ENCODE measurements around the gene PALB2. TPM values are rescaled to one million over a fixed set of nuclear protein-coding genes. Genes with fewer than 3 reads are reported as not detected.

PALB2 gene
- total RNA-seq, 1 donor from 2014 or later, result 8.4 TPM

DNA sequence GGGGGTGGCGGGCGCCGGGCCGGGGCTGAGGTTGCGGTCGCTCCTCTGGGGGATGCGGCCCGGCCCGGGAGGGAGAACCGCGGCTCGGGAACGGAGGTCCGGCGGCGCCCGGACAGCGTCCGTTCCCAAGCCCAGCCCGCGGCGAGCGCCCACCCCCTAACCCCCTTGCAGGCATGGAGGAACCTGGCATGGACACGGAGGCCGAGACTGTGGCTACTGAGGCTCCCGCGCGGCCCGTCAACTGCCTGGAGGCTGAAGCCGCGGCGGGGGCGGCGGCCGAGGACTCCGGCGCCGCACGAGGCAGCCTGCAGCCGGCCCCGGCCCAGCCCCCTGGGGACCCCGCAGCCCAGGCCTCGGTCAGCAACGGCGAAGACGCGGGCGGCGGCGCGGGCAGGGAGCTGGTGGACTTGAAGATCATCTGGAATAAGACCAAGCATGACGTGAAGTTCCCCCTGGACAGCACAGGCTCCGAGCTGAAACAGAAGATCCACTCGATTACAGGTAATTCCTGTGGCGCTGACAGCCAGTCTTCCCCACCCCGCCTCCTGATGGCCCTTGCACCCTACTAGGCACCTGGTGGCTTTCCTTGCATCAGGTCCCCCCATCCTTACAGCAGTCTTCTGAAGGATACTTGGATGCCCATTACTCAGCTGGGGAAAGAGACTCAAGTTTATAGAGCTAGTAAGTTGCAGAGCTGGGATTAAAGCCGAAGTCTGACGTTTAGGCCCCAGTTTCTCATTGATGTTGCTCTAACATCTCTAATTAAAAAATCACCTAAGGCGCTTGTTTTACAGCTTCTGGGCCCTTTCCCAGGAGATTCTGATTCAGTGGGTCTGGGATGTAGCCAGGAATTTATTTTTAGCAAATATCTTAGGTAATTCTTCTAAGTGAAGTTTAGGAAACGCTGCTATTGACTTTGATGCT lies 83.1 kb downstream of the PALB2 start:
- H3K4me1 Mint-ChIP-seq (ENCODE audit: low read depth), result peaks cover 35% of the 10 kb centered on the region
- H3K4me3 Mint-ChIP-seq (ENCODE audit: unreplicated experiment), result peak overlapping the region; percentile 90
- TF ChIP-seq, protein P1, sequence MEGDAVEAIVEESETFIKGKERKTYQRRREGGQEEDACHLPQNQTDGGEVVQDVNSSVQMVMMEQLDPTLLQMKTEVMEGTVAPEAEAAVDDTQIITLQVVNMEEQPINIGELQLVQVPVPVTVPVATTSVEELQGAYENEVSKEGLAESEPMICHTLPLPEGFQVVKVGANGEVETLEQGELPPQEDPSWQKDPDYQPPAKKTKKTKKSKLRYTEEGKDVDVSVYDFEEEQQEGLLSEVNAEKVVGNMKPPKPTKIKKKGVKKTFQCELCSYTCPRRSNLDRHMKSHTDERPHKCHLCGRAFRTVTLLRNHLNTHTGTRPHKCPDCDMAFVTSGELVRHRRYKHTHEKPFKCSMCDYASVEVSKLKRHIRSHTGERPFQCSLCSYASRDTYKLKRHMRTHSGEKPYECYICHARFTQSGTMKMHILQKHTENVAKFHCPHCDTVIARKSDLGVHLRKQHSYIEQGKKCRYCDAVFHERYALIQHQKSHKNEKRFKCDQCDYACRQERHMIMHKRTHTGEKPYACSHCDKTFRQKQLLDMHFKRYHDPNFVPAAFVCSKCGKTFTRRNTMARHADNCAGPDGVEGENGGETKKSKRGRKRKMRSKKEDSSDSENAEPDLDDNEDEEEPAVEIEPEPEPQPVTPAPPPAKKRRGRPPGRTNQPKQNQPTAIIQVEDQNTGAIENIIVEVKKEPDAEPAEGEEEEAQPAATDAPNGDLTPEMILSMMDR (IDR thresholded peaks at IDR 0.05), result no peak
- H3K9me3 Mint-ChIP-seq (ENCODE audit: low read depth), result no peaks in the 10 kb centered on the region
- H3K36me3 Mint-ChIP-seq (ENCODE audit: low read depth), result peaks cover 12% of the 10 kb centered on the region
- DNase-seq (ENCODE audit: low spot score), result no peak
- peak overlapping the region; percentile 91 for H3K27ac Mint-ChIP-seq (ENCODE audit: unreplicated experiment)
- no peaks in the 10 kb centered on the region for H3K27me3 Mint-ChIP-seq (ENCODE audit: low read depth)

DNA sequence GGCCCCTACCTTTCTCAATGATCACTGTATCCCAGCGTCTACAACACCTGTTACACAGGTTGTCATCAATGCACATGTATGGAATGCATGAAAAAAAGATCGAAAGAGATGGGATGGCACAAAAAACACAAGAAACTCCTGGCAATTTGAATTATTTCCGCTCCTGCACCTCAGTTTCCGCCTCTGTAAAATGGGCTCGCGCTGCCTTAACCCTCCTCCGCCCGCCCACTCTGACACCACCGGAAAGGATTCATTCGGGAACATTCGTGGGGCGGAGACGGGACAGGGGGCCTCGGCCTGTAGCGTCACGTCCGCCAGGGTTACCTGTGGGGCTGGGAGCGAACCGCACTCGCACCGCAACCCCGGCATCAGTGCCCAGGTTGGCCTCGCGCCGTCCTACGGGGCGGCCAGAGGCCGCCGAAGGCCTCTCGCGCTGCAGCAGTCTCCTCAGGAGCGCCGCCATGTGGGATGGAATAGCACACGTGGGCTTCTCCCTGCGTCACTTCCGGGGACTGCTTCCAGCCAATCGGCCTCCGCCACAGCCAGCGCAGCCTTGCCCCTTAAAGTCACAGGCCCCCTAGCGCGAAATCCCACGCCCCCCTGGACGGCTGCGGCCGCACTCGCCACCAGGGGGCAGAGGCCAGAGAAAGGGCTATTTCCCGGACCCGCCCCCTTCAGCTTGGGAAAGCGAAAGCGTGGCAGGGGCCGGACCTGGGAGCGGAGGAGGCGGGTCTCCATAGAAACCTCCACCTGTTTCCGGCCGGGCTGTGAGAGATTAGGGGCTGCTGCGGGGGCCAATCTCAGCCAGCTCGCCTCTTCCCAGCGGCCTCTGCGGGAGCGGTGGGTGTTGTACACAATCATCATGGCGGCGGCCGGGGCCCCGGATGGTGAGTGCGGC lies 84.0 kb downstream of the PALB2 start, which contains the start of the genes EARS2 and UBFD1:
EARS2 (minus strand) TSS at position 470 of the 898 bp plus-strand sequence; CDS start at position 463, 7 bp downstream.
UBFD1 (plus strand) TSS at position 847 of the 898 bp plus-strand sequence; CDS start at position 863, 16 bp downstream.
- Mint-ChIP-seq H3K9me3 (ENCODE audit: low read depth) (no peaks in the 10 kb centered on the region), H3K4me3 (ENCODE audit: unreplicated experiment) (peak within 1 kb of the TSS; percentile 90), H3K27ac (ENCODE audit: unreplicated experiment) (peak within 1 kb of the TSS; percentile 91), H3K4me1 (ENCODE audit: low read depth) (peaks cover 35% of the 10 kb centered on the region), H3K27me3 (ENCODE audit: low read depth) (no peaks in the 10 kb centered on the region), H3K36me3 (ENCODE audit: low read depth) (peaks cover 7% of the 10 kb centered on the region)
- DNase-seq (ENCODE audit: low spot score), result peak; percentile 99
- TF ChIP-seq, protein P1 (IDR thresholded peaks at IDR 0.05), result peak; percentile 91

DNA sequence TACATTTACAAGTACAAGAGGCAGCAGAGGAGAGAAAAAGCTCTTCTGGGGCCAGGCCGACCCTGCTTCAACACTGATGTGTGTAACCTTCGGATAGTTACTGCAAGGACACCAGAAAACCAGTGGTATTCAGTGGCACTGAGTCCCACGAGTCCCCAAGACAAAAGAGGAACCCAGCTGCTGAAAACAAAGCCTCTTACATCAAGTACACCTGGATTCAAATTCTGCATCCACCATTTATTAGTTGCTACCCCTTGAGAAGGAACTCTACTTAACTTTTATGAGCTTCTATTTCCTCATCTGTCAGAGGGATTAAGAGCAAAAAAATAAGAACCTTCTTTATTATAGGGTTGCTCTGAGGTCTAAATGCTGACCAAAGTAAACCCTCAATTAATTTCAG lies 86.6 kb downstream of the PALB2 start:
- Mint-ChIP-seq H3K27ac (ENCODE audit: unreplicated experiment) (peak overlapping the region; percentile 13), H3K9me3 (ENCODE audit: low read depth) (no peaks in the 10 kb centered on the region), H3K4me3 (ENCODE audit: unreplicated experiment) (no peak overlapping the region), H3K4me1 (ENCODE audit: low read depth) (peaks cover 25% of the 10 kb centered on the region), H3K27me3 (ENCODE audit: low read depth) (no peaks in the 10 kb centered on the region), H3K36me3 (ENCODE audit: low read depth) (peaks cover 10% of the 10 kb centered on the region)
- no peak for DNase-seq (ENCODE audit: low spot score)
- TF ChIP-seq, protein P1 (IDR thresholded peaks at IDR 0.05), result no peak

Other genes starting within 250 kb of the PALB2 start
- 17.7 to 27.5 TPM (median 19.6 TPM) in 3 replicates for gene COG7, start 188.1 kb downstream of the PALB2 start, total RNA-seq
- gene GGA2, start 130.8 kb downstream of the PALB2 start, total RNA-seq, result 37.2 to 43.0 TPM (median 40.4 TPM) in 3 replicates
- 13.3 to 21.4 TPM (median 13.9 TPM) in 3 replicates for gene EARS2, start 84.0 kb downstream of the PALB2 start, total RNA-seq
- 103 to 107 TPM (median 105 TPM) in 3 replicates for gene UBFD1, start 83.6 kb downstream of the PALB2 start, total RNA-seq
- 62.5 to 79.2 TPM (median 62.6 TPM) in 3 replicates for gene NDUFAB1, start 45.0 kb downstream of the PALB2 start, total RNA-seq
- 65.9 to 69.8 TPM (median 68.0 TPM) in 3 replicates for gene DCTN5, start 156 bp upstream of the PALB2 start, total RNA-seq
- gene PLK1, start 37.6 kb upstream of the PALB2 start, total RNA-seq, result 6.2 to 14.5 TPM (median 14.2 TPM) in 3 replicates
- gene ERN2, start 71.9 kb upstream of the PALB2 start, total RNA-seq, result not detected in 3 replicates
- not detected in 3 replicates for gene CHP2, start 113.7 kb upstream of the PALB2 start, total RNA-seq
- not detected in 3 replicates for gene PRKCB, start 194.7 kb upstream of the PALB2 start, total RNA-seq

Data from chondrocyte (in vitro differentiated cells).